CD14-positive monocyte (primary cell): ENCODE measurements around the gene COQ9. TPM values are rescaled to one million over a fixed set of nuclear protein-coding genes. Genes with fewer than 3 reads are reported as not detected.
A peak's percentile ranks its signal among the peaks of the same experiment; 100 is the strongest.

Experiments
- DNase-seq, 3 donors: peaks; one replicate each; pipeline ENCODE4 v3.0.0-alpha.2; 2011 to 2022
- H2AFZ ChIP-seq: 2 replicates; pipeline ENCODE4 v1.6.0; 2012; ENCODE audit warnings: mild to moderate bottlenecking, low read depth, low read length, inconsistent platforms; ENCODE audit not compliant: insufficient read depth, poor library complexity, severe bottlenecking
- H3K27ac ChIP-seq, 2 donors: 1 replicate in 1 of 2; 2 replicates in 1 of 2; pipeline ENCODE4 v1.5.1; 2012 to 2013; ENCODE audit warnings: low read length in 2 of 2, control low read depth in 1 of 2, inconsistent platforms in 1 of 2, low read depth in 1 of 2, mild to moderate bottlenecking in 1 of 2
- H3K27me3 ChIP-seq, 2 donors: one replicate each; pipeline versions ENCODE4 v1.6.0 to v1.6.1; 2011 to 2013; ENCODE audit warnings: low read length in 2 of 2; ENCODE audit not compliant: control insufficient read depth in 2 of 2, insufficient read depth in 2 of 2
- H3K36me3 ChIP-seq, 2 donors: replicated peaks in 1 of 2; 1 replicate in 1 of 2; 2 replicates in 1 of 2; pipeline versions ENCODE4 v1.5.1 to v1.6.1; 2012 to 2013; ENCODE audit warnings: low read length in 2 of 2, control low read depth in 1 of 2, inconsistent platforms in 1 of 2, mild to moderate bottlenecking in 1 of 2; ENCODE audit not compliant: insufficient read depth in 2 of 2, control insufficient read depth in 1 of 2
- H3K4me1 ChIP-seq, 2 donors: 1 replicate in 1 of 2; 2 replicates in 1 of 2; pipeline versions ENCODE4 v1.5.1 to v1.6.1; 2012 to 2013; ENCODE audit warnings: low read length in 2 of 2, control low read depth in 1 of 2, inconsistent platforms in 1 of 2, mild to moderate bottlenecking in 1 of 2, moderate library complexity in 1 of 2; ENCODE audit not compliant: insufficient read depth in 2 of 2, control insufficient read depth in 1 of 2
- H3K4me2 ChIP-seq: replicated peaks from 2 replicates; pipeline ENCODE3; 2012; ENCODE audit warnings: low read length, moderate library complexity, mild to moderate bottlenecking; ENCODE audit not compliant: poor library complexity, severe bottlenecking; ENCODE audit errors: extremely low read depth
- H3K4me3 ChIP-seq, 3 experiments: fragments of 200-600 bp in 1 of 3; sonication (generic) in 1 of 3; replicated peaks in 1 of 3; 1 replicate in 2 of 3; 2 replicates in 1 of 3; pipeline ENCODE4 v1.5.1; 2011 to 2013; ENCODE audit warnings: low read length in 3 of 3, mild to moderate bottlenecking in 3 of 3, control low read depth in 2 of 3, low read depth in 2 of 3, inconsistent platforms in 1 of 3, moderate library complexity in 1 of 3
- H3K79me2 ChIP-seq: 2 replicates; pipeline ENCODE4 v1.6.0; 2012; ENCODE audit warnings: mild to moderate bottlenecking, control low read depth, inconsistent platforms, low read length, moderate library complexity; ENCODE audit not compliant: insufficient read depth
- H3K9ac ChIP-seq: 2 replicates; pipeline ENCODE4 v1.6.0; 2017; ENCODE audit warnings: low read length, mild to moderate bottlenecking; ENCODE audit not compliant: insufficient read depth, poor library complexity, severe bottlenecking
- H3K9me3 ChIP-seq, 2 donors: replicated peaks in 1 of 2; 1 replicate in 1 of 2; 2 replicates in 1 of 2; pipeline versions ENCODE4 v1.5.1 to v1.6.1; 2012 to 2013; ENCODE audit warnings: low read length in 2 of 2, control low read depth in 1 of 2; ENCODE audit not compliant: control insufficient read depth in 1 of 2, insufficient read depth in 1 of 2
- H4K20me1 ChIP-seq: 2 replicates; pipeline ENCODE4 v1.6.0; 2012; ENCODE audit warnings: mild to moderate bottlenecking, low read length, control low read depth, moderate library complexity; ENCODE audit not compliant: insufficient read depth
- H3K27ac Mint-ChIP-seq, 7 donors: one replicate each; pipeline ENCODE4 v1.8.0; 2020; ENCODE audit warnings: mild to moderate bottlenecking in 7 of 7, mixed read lengths in 7 of 7, moderate library complexity in 6 of 7, inconsistent platforms in 2 of 7
- H3K27me3 Mint-ChIP-seq, 3 donors: one replicate each; pipeline ENCODE4 v1.8.0; 2021 to 2022; ENCODE audit warnings: low read depth in 3 of 3, mild to moderate bottlenecking in 3 of 3, mixed read lengths in 3 of 3, moderate library complexity in 3 of 3, inconsistent platforms in 1 of 3
- H3K36me3 Mint-ChIP-seq, 2 donors: one replicate each; pipeline ENCODE4 v1.8.0; 2020; ENCODE audit warnings: mixed read lengths in 2 of 2, inconsistent platforms in 1 of 2, mild to moderate bottlenecking in 1 of 2
- H3K4me1 Mint-ChIP-seq: one replicate; pipeline ENCODE4 v1.8.0; 2020; ENCODE audit warnings: mild to moderate bottlenecking, mixed read lengths
- H3K4me3 Mint-ChIP-seq, 2 donors: one replicate each; pipeline ENCODE4 v1.8.0; 2020; ENCODE audit warnings: mild to moderate bottlenecking in 2 of 2, mixed read lengths in 2 of 2, moderate library complexity in 1 of 2
- H3K9me3 Mint-ChIP-seq, 7 donors: one replicate each; pipeline ENCODE4 v1.8.0; 2020 to 2022; ENCODE audit warnings: mixed read lengths in 7 of 7, mild to moderate bottlenecking in 6 of 7, moderate library complexity in 6 of 7, inconsistent platforms in 2 of 7
- CTCF ChIP-seq: fragments of 200-600 bp; IDR thresholded peaks from one replicate; pipeline ENCODE4 v1.8.0; 2022; ENCODE audit warnings: antibody characterized with exemption, mild to moderate bottlenecking
- WGBS: methylation state at CpG from one replicate; pipeline ENCODE4 v1.1.5; 2013; ENCODE audit warnings: missing lambda C conversion rate; ENCODE audit not compliant: insufficient coverage; 5-methylcytosine and 5-hydroxymethylcytosine counted together
- intact Hi-C, 2 donors: fragments of 100-400 bp; cut with micrococcal nuclease; formaldehyde crosslinking; loops; one replicate each; pipeline versions ENCODE4 v1.15.0 to v1.15.1; 2023
- polyA plus RNA-seq, 3 donors: library from polyadenylated mRNA; depleted of rRNA in 1 of 3; unstranded in 2 of 3; stranded (reverse) in 1 of 3; fragments of 300-500 nt in 2 of 3; fragments of >200 nt in 1 of 3; fragmentation: Illumina TruSeq in 2 of 3; gene quantifications; 1 replicate in 2 of 3; 2 replicates in 1 of 3; pipeline ENCODE4 v1.2.3, GENCODE V29; 2012 to 2021

COQ9 gene
- polyA plus RNA-seq, 3 donors, result 32.7 to 47.8 (median 38.4) TPM

DNA sequence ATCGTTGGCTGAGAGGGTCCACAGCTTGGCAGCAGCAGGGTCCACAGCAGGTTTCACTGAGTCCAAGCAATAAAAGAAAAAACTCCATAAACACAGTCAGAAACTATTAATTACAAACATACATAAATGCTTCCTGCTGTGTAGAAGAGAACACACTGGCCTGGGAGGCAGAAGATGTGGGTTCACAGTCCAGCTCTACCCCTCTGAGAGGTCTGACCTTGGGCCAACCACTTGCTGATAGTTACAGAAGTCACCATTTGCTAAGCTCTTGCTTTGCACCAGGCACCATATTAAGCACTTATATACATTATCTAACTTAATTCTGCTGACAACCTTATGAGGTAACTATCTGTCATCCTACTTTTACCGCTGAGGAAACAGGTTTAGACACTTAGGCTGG, 14.8 kb upstream of the COQ9 start:
- Histone ChIP-seq H3K27me3 (no peaks in the 10 kb centered on the region), H3K9me3 (no peaks in the 10 kb centered on the region), H3K4me2 (no peak overlapping the region), H2AFZ (no peak overlapping the region), H4K20me1 (no peaks in the 10 kb centered on the region), H3K27ac (no peak overlapping the region), H3K9ac (no peak overlapping the region), H3K36me3 (peaks cover 83 to 98% of the 10 kb centered on the region in 2 donors), H3K4me3 (no peak overlapping the region), H3K4me1 (no peaks in the 10 kb centered on the region), H3K79me2 (no peaks in the 10 kb centered on the region)
- no peak for TF ChIP-seq CTCF
- Mint-ChIP-seq H3K27ac (peak overlapping the region in 1 of 7 donors; percentile 43), H3K9me3 (no peaks in the 10 kb centered on the region), H3K36me3 (peaks cover 86 to 94% of the 10 kb centered on the region in 2 donors), H3K27me3 (no peaks in the 10 kb centered on the region), H3K4me1 (no peaks in the 10 kb centered on the region), H3K4me3 (no peak overlapping the region)
- intact Hi-C loops, result no loop called here
- 100% methylated on average over 1 of the region's 2 CpGs for WGBS
- no peak for DNase-seq

DNA sequence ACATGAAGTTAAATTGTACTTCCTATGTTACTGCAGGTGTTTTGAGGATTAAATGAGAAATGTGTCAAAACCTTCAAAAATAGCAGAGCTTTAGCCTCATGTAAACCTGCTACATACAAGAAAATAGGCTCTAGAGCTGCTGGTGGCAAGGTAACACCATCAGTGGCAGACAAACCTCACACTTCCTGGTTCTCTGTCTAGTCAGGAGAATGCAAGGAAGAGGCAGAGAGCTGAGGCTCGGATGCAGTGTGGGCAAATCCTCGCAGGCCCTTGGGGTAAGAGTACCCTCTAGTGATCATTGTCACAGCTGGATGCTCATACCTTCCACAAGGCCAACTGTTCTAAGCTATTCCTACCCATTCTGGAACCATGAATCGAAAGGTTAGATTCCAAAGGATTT, 14.3 kb upstream of the COQ9 start:
- Histone ChIP-seq H3K4me3 (no peak overlapping the region), H3K79me2 (no peaks in the 10 kb centered on the region), H3K4me1 (no peaks in the 10 kb centered on the region), H3K27me3 (no peaks in the 10 kb centered on the region), H3K4me2 (no peak overlapping the region), H4K20me1 (no peaks in the 10 kb centered on the region), H3K9ac (no peak overlapping the region), H3K36me3 (peaks cover 85 to 98% of the 10 kb centered on the region in 2 donors), H3K27ac (no peak overlapping the region), H2AFZ (no peak overlapping the region), H3K9me3 (no peaks in the 10 kb centered on the region)
- no peaks in the 10 kb centered on the region for H3K9me3 Mint-ChIP-seq
- WGBS, result no CpG with 5 or more reads among the region's 3 CpGs
- peak overlapping the region in 1 of 7 donors; percentile 46 for H3K27ac Mint-ChIP-seq
- H3K4me3 Mint-ChIP-seq, result no peak overlapping the region
- H3K27me3 Mint-ChIP-seq, result no peaks in the 10 kb centered on the region
- no peak for TF ChIP-seq CTCF
- intact Hi-C loops, result no loop called here
- H3K4me1 Mint-ChIP-seq, result no peaks in the 10 kb centered on the region
- no peak for DNase-seq
- H3K36me3 Mint-ChIP-seq, result peaks cover 82 to 94% of the 10 kb centered on the region in 2 donors
